ENCODE results near the gene NAA25.

Gene NAA25

DNA sequence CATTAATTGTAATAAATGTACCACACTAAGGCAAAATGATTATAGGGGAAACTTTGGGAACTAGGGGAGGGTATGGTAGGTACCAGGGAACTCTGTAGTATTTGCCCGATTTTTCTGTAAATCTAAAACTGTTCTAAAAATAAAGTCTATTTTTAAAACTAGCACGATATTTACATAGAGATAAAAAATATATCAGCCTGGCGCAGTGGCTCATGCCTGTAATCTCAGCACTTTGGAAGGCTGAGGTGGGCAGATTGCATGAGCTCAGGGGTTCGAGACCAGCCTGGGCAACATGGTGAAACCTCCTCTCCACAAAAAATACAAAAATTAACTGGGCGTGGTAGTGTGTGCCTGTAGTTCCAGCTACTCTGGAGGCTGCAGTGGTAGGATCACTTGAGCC lies 128.0 kb downstream of the NAA25 start:
- in situ Hi-C loops (cut with HindIII; ENCODE audit: low sequenced_read_pairs) = no loop called here

DNA sequence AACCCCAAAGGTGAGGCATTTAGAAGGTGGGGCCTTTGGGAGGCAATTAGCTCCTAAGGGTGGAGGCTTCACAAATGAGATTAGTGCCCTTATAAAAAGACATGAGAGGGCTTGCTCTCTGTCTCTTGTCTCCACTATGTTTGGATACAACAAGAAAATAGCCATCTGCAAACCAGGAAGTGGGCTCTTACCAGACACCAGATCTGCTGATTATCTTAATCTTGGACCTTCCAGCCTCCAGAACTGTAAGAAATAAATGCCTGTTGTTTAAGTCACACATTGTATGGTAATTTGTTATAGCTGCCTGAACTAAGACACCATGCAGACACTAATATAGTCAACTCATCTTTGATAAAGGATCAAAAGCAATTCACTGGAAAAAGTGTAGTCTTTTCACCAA lies 130.0 kb downstream of the NAA25 start:
- in situ Hi-C loops (cut with HindIII; ENCODE audit: low sequenced_read_pairs) = no loop called here

- in situ Hi-C loops (cut with HindIII; ENCODE audit: low sequenced_read_pairs) = no loop called here
Measured at GRCh38 chr12:111976860-111977259, 131.7 kb downstream of the NAA25 start.

Measured in DLD1 (cell line).